Stimulated activated memory B cell treated with anti-CD40 and anti-IgM and Interleukin-4, amounts not matched to agents 10 μg/mL and 1 μg/mL and 100 μg/mL, for 72 hours (primary cell): ENCODE results near the gene ZAP70.
A peak's percentile ranks its signal among the peaks of the same experiment; 100 is the strongest.

Experiments
- ATAC-seq: fragments of 150-1000 bp; cut with Tn5 transposase; 2 replicates; pipeline ENCODE4 v1.10.0; 2021
- H3K27ac Mint-ChIP-seq: one replicate; pipeline ENCODE4 v1.8.0; 2022; ENCODE audit warnings: mild to moderate bottlenecking, mixed read lengths
- H3K27me3 Mint-ChIP-seq: one replicate; pipeline ENCODE4 v1.8.0; 2022; ENCODE audit warnings: mixed read lengths
- H3K36me3 Mint-ChIP-seq: one replicate; pipeline ENCODE4 v1.8.0; 2022; ENCODE audit warnings: mixed read lengths
- H3K4me1 Mint-ChIP-seq: one replicate; pipeline ENCODE4 v1.8.0; 2022; ENCODE audit warnings: mixed read lengths
- H3K4me3 Mint-ChIP-seq: one replicate; pipeline ENCODE4 v1.8.0; 2022; ENCODE audit warnings: mild to moderate bottlenecking, moderate library complexity, mixed read lengths
- H3K9me3 Mint-ChIP-seq: one replicate; pipeline ENCODE4 v1.8.0; 2022; ENCODE audit warnings: mixed read lengths

Gene ZAP70

GRCh38 chr2:97743913-97744312 is 30.5 kb downstream of the ZAP70 start:
- Mint-ChIP-seq H3K9me3 (no peaks in the 10 kb centered on the region), H3K4me3 (no peak overlapping the region), H3K4me1 (peaks cover 40% of the 10 kb centered on the region), H3K36me3 (peaks cover 18% of the 10 kb centered on the region), H3K27me3 (no peaks in the 10 kb centered on the region), H3K27ac (no peak overlapping the region)
- ATAC-seq, result no peak

GRCh38 chr2:97745474-97746174 is 32.2 kb downstream of the ZAP70 start:
- Mint-ChIP-seq H3K27me3 (no peaks in the 10 kb centered on the region), H3K4me1 (peaks cover 42% of the 10 kb centered on the region), H3K36me3 (peaks cover 32% of the 10 kb centered on the region), H3K4me3 (no peak overlapping the region), H3K27ac (no peak overlapping the region), H3K9me3 (no peaks in the 10 kb centered on the region)
- ATAC-seq, result peak; percentile 59

GRCh38 chr2:97747285-97747684 is 33.9 kb downstream of the ZAP70 start:
- H3K4me1 Mint-ChIP-seq, result peaks cover 34% of the 10 kb centered on the region
- ATAC-seq, result no peak
- H3K27me3 Mint-ChIP-seq, result no peaks in the 10 kb centered on the region
- no peak overlapping the region for H3K4me3 Mint-ChIP-seq
- H3K9me3 Mint-ChIP-seq, result no peaks in the 10 kb centered on the region
- H3K36me3 Mint-ChIP-seq, result peaks cover 48% of the 10 kb centered on the region
- H3K27ac Mint-ChIP-seq, result no peak overlapping the region

GRCh38 chr2:97747716-97748115 is 34.3 kb downstream of the ZAP70 start:
- Mint-ChIP-seq H3K9me3 (no peaks in the 10 kb centered on the region), H3K36me3 (peaks cover 48% of the 10 kb centered on the region), H3K27ac (no peak overlapping the region), H3K4me1 (peaks cover 30% of the 10 kb centered on the region), H3K4me3 (no peak overlapping the region), H3K27me3 (no peaks in the 10 kb centered on the region)
- no peak for ATAC-seq

- ATAC-seq, result no peak
- Mint-ChIP-seq H3K27me3 (no peaks in the 10 kb centered on the region), H3K36me3 (peaks cover 44% of the 10 kb centered on the region), H3K27ac (no peak overlapping the region), H3K4me3 (no peak overlapping the region), H3K4me1 (peaks cover 29% of the 10 kb centered on the region), H3K9me3 (no peaks in the 10 kb centered on the region)
Observed at GRCh38 chr2:97749581-97749980, 36.2 kb downstream of the ZAP70 start.

GRCh38 chr2:97750017-97750416 is 36.6 kb downstream of the ZAP70 start:
- H3K4me3 Mint-ChIP-seq, result no peak overlapping the region
- H3K4me1 Mint-ChIP-seq, result peaks cover 29% of the 10 kb centered on the region
- H3K27ac Mint-ChIP-seq, result no peak overlapping the region
- ATAC-seq, result no peak
- H3K36me3 Mint-ChIP-seq, result peaks cover 44% of the 10 kb centered on the region
- no peaks in the 10 kb centered on the region for H3K9me3 Mint-ChIP-seq
- no peaks in the 10 kb centered on the region for H3K27me3 Mint-ChIP-seq

- peaks cover 14% of the 10 kb centered on the region for H3K4me1 Mint-ChIP-seq
- H3K27ac Mint-ChIP-seq, result no peak overlapping the region
- no peaks in the 10 kb centered on the region for H3K27me3 Mint-ChIP-seq
- H3K36me3 Mint-ChIP-seq, result peaks cover 46% of the 10 kb centered on the region
- no peaks in the 10 kb centered on the region for H3K9me3 Mint-ChIP-seq
- ATAC-seq, result no peak
- no peak overlapping the region for H3K4me3 Mint-ChIP-seq
Observed at GRCh38 chr2:97751752-97752151, 38.4 kb downstream of the ZAP70 start.

GRCh38 chr2:97752342-97753334 is 39.3 kb downstream of the ZAP70 start:
- Mint-ChIP-seq H3K4me1 (peaks cover 13% of the 10 kb centered on the region), H3K4me3 (no peak overlapping the region), H3K27me3 (no peaks in the 10 kb centered on the region), H3K27ac (no peak overlapping the region), H3K36me3 (peaks cover 52% of the 10 kb centered on the region), H3K9me3 (no peaks in the 10 kb centered on the region)
- ATAC-seq, result no peak

GRCh38 chr2:97754690-97755346 is 41.4 kb downstream of the ZAP70 start:
- peaks cover 62% of the 10 kb centered on the region for H3K36me3 Mint-ChIP-seq
- no peaks in the 10 kb centered on the region for H3K4me1 Mint-ChIP-seq
- ATAC-seq, result no peak
- H3K9me3 Mint-ChIP-seq, result no peaks in the 10 kb centered on the region
- H3K27me3 Mint-ChIP-seq, result no peaks in the 10 kb centered on the region
- H3K4me3 Mint-ChIP-seq, result no peak overlapping the region
- no peak overlapping the region for H3K27ac Mint-ChIP-seq

GRCh38 chr2:97755491-97755890 is 42.1 kb downstream of the ZAP70 start:
- Mint-ChIP-seq H3K36me3 (peaks cover 63% of the 10 kb centered on the region), H3K4me1 (no peaks in the 10 kb centered on the region), H3K9me3 (no peaks in the 10 kb centered on the region), H3K27me3 (no peaks in the 10 kb centered on the region), H3K4me3 (no peak overlapping the region), H3K27ac (no peak overlapping the region)
- ATAC-seq, result no peak

GRCh38 chr2:97757062-97757461 is 43.7 kb downstream of the ZAP70 start:
- Mint-ChIP-seq H3K4me3 (no peak overlapping the region), H3K36me3 (peaks cover 62% of the 10 kb centered on the region), H3K9me3 (no peaks in the 10 kb centered on the region), H3K27me3 (no peaks in the 10 kb centered on the region), H3K4me1 (no peaks in the 10 kb centered on the region), H3K27ac (no peak overlapping the region)
- no peak for ATAC-seq

- H3K4me1 Mint-ChIP-seq, result no peaks in the 10 kb centered on the region
- no peaks in the 10 kb centered on the region for H3K27me3 Mint-ChIP-seq
- H3K4me3 Mint-ChIP-seq, result no peak overlapping the region
- no peak overlapping the region for H3K27ac Mint-ChIP-seq
- ATAC-seq, result no peak
- H3K9me3 Mint-ChIP-seq, result no peaks in the 10 kb centered on the region
- peaks cover 64% of the 10 kb centered on the region for H3K36me3 Mint-ChIP-seq
Observed at GRCh38 chr2:97758131-97758705, 44.8 kb downstream of the ZAP70 start.

- H3K27me3 Mint-ChIP-seq, result no peaks in the 10 kb centered on the region
- H3K27ac Mint-ChIP-seq, result peak overlapping the region; percentile 2
- H3K9me3 Mint-ChIP-seq, result no peaks in the 10 kb centered on the region
- ATAC-seq, result no peak
- no peaks in the 10 kb centered on the region for H3K4me1 Mint-ChIP-seq
- H3K36me3 Mint-ChIP-seq, result peaks cover 73% of the 10 kb centered on the region
- no peak overlapping the region for H3K4me3 Mint-ChIP-seq
Observed at GRCh38 chr2:97759727-97760407, 46.5 kb downstream of the ZAP70 start.

GRCh38 chr2:97760480-97761049 is 47.2 kb downstream of the ZAP70 start:
- H3K27ac Mint-ChIP-seq, result peak overlapping the region; percentile 2
- no peaks in the 10 kb centered on the region for H3K9me3 Mint-ChIP-seq
- H3K27me3 Mint-ChIP-seq, result no peaks in the 10 kb centered on the region
- no peak overlapping the region for H3K4me3 Mint-ChIP-seq
- no peak for ATAC-seq
- peaks cover 79% of the 10 kb centered on the region for H3K36me3 Mint-ChIP-seq
- H3K4me1 Mint-ChIP-seq, result no peaks in the 10 kb centered on the region
